8988T (cell line): ENCODE data around the gene EZH2.

Source experiments
- DNase-seq: peaks from one replicate; pipeline ENCODE4 v3.0.0; 2011

EZH2 gene

DNA sequence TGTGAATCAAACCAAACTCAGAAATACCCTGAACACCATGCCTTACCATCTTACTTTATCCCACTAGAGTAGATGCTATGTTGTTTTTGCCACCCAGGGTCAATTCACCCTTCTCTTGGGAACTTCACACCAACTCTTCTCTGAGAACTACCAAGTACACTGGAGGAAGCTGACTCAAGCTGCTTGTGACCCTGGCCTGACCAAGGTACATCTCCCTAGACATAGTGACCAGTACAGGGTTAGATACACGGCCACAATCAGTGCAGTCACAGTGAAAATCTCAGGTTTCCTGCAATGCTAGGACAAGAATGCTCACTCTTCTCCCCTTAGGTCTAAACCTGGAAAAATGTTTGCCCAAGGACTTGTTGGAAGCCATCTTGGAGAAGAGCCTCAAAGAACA is 31.8 kb downstream of the EZH2 start:
- no peak for DNase-seq

DNA sequence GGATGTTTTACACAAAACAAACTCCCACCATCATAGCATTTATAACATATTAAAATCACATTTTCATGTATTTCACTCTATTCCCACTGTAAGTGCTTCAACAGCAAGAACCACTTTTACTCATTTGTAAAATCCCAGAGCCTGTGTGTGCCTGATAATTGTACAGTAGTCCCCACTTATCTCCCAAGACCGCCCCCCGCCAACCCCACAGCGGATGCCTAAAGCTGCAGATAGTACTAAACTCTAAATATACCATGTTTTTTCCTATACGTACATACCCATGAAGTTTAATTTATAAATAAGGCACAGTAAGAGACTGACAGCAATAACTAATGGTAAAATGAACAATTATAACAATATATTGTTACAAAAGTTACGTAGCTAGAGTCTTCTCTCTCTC is 33.5 kb downstream of the EZH2 start:
- DNase-seq, result no peak

DNA sequence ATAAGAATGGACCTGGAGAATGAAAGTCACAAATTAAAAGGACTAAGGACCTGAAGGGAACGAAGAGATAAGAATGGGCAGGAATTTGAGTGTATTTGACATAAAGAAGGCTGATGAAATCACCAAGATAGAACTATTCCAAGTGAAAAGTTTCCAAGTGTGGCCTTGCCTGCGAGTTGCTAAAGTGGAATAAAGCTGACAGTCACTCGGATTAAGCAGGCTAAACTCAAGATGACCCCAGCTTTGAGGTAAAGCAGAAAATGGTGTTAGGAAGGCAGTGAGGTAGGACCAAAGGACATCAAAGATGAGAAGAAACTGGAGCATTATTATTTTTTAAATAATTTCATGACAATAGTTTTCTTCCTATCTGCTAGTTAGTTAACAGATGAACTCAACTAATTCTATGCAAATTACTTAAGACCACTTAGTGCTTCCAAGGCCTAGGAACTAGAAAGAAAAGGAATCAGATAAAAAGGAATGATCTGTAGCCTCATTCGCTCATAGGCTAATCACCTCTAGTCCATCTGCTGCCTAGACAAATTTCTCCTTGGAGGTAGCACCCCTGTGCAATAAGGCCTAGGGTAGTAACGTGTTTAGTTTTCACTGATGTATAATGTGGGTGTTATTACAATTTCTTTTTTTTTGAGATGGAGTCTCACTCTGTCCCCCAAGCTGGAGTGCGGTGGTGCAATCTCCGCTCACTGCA is 34.5 kb downstream of the EZH2 start:
- DNase-seq, result no peak

DNA sequence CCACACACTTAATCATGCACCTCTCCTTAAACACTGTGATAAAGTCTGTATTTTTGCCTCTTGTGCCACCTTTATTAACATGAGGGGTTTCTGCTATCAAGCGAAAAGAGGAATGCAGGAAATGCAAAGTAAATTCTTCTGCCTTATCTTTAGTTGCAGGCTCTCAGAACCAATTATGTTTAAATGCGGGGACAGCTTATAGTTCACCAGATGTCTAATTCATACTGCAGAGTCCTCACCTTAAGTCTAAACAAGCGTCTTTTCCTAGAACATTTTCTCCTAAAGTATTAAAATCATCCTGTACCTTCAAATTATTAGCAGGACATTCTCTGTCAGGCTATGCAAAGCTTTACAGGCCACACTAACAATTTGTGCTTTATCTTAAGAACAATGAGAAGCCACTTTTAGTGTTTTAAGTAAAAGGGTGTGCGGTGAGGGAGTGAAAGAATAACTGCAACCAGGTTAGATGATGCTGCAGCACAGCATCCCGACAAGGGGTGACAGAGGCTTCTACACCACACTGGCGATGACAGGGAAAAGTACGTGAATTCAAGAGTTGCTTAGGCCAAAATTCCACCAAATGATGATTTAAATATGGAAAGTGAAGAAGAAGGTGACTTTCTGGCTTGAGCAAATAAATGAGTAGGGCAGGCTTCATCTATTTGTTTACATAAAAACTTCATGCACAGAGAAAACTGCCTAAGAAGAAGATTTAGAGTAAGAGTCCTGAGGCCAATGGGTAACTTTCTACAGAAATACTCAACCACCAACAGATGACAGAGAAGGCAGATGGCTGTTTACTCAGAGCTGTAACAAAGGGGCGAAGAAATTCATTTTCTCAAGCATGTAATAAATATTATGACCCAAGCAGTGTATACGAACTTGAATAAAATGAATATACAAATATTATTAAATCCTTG is 36.0 kb downstream of the EZH2 start:
- no peak for DNase-seq

DNA sequence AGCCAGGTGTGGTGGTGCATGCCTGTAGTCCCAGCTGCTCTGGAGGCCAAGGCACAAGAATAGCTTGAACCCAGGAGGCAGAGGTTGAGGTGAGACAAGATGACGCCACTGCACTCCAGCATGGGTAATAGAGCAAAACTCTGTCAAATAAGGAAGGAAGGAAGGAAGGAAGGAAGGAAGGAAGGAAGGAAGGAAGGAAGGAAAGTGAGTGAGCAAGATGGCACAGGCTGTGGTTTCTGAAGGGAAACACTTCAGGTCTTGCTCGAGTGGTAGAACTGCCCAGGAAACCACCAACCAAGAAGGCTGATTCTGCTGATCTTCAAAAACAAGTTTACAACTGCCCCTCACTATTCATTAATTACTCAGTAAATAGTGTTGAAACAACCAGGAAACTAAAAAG is 45.2 kb downstream of the EZH2 start:
- no peak for DNase-seq

DNA sequence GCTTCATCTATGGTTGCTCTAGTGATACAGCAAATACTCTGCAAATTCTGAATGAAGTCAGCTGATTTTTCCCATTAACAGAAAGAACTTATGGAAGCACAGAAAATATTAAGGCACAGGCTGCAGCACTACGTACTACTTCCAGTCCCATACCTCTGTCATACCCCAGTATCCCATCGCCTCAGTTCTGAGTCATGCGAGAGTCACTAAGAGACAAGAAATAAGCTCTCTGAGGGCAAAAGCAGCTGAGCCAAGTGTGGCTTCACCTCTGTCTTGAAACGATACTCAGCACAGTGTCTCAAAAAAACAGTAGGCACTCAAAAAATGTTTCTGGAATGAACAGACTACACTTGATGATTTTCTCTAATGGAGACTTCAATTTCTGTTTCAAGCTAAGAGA is 48.2 kb downstream of the EZH2 start:
- DNase-seq, result no peak

DNA sequence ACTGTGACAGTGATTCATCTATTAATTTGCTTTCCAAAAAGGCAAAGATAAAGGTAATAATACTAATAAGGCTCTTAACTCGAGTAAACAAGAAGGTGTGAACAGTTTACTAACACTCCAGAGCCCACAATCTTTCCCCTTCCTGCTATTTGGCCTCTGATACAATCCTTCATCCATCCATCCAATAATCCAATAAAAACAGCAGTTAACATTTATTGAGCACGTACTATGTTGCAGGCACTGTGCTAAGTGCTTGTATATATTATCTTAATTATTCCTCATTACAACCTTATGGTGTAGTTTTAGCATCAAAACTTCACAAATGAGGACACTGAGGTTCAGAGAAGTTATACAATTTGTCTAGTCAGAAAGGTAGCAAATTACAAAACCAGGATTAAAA is 49.5 kb downstream of the EZH2 start:
- no peak for DNase-seq

DNA sequence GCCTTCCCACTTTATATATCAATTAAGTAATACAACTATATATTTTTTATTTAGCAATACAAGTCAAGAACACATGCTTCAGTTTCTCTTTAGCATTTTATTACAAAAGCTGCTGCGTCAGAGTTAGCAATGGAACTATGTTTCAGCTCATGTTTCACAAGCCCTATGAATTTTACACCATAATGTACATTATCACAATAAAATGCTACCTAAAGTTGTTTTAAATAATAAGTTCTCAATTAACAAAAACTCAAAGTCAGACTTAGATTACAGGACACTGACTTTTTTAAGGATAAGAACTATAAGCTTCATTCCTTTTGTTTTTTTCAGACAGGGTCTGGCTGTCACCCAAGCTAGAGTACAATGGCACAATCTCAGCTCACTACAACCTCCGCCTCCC is 52.3 kb downstream of the EZH2 start:
- DNase-seq, result no peak

DNA sequence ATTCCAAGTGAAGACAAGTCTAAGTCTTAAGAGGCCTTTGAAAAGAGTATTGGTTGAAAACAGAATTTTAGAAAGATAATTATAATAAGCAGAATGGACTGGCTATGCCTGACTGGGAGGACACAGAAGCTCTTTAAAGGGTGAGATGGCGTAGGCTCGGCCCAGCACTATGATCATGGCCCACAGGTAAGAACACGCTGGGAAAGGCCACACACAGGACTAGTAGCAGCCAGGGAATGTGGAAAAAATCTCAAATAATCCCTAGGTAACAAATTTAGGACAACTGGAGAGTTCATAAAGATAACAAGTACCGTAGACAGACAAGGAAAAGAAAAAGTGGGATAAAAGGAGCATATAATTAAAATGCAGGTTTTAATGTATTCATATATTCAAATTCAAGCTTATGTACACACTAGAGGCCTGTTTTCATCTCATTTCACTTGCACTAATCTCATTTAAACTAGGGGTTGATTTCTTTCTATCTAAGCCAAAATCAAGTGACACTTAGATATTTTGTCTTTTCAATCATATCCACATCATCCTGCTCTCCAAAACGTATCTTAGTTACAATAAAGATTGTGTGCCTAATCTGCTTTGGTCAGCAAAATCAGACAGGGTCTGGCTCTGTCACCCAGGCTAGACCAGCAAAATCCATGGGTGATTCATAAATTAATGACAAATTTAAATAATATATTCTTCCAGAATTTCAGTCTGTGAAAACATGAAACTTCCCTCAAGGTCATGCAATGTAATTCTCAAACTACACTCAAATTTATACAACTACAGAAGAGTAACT is 53.0 kb downstream of the EZH2 start:
- no peak for DNase-seq

DNA sequence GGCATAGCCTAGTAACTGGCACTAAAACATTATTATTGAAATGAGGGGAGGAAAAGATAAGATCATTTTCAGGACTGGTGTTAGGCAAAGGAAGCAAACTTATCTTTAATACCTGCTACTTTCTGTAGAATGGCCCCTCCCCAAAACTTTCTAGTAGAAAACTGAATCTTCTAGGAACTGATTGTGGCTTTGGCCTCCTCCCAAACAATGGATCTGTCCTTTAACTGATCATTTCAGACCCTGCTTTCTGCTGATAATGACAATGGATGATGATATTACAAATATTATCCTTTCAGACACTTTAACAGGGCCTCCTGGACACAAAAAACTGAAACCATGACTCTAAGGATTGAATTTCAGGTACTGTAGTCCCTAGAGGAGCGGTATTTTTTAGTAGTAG is 55.1 kb downstream of the EZH2 start:
- no peak for DNase-seq

DNA sequence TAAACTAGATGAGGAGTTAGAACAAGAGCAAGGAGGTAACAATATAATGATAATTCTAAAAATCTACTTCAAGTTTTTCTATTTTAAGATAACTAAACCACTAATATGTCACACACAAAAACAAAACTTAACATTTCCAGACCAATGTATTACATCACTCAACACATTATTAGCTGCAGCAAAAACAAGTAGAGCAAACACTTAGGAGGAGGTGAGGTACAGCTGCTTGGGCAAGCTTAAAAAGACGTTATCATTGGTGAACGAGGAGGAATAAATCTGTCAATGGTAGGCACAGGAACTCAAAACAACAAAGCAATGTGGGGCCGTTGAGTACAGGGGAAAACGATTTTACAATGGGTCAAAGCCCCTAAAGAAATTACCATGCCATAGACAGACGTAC is 58.8 kb downstream of the EZH2 start:
- no peak for DNase-seq

DNA sequence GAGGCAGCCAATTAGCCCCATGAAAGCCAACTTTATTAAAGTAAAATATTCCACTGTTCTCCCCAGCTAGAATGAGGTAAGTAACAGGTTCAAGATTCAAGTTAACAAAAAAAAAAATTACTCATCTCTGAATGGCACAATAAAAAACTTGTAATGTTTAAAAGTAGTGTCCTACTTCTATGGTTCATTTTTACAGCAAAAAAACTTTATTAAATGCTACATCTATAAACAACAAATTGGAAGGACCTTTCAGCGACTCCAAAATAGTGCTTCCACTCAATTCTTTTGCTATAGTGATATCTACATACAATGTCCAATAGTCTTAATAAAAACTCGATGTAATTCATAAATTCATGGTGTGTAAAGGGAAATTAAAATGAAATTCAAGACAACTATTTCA is 59.2 kb downstream of the EZH2 start:
- DNase-seq, result no peak

DNA sequence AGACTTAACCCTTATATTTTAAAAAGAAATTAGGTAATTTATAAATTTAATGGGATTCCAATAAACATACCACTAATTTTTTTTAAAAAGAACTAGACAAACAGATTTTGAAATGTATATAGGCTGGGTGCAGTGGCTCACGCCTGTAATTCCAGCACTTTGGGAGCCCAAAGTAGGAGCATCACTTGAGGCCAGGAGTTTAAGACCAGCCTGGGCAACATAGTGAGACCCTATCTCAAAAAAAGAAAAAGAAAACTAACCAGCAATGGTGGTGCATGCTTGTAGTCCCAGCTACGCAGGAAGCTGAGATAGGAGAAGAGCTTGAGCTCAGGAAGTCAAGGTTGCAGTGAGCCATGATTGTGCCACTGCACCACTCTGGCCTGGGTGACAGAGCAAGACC is 62.7 kb downstream of the EZH2 start:
- DNase-seq, result no peak

DNA sequence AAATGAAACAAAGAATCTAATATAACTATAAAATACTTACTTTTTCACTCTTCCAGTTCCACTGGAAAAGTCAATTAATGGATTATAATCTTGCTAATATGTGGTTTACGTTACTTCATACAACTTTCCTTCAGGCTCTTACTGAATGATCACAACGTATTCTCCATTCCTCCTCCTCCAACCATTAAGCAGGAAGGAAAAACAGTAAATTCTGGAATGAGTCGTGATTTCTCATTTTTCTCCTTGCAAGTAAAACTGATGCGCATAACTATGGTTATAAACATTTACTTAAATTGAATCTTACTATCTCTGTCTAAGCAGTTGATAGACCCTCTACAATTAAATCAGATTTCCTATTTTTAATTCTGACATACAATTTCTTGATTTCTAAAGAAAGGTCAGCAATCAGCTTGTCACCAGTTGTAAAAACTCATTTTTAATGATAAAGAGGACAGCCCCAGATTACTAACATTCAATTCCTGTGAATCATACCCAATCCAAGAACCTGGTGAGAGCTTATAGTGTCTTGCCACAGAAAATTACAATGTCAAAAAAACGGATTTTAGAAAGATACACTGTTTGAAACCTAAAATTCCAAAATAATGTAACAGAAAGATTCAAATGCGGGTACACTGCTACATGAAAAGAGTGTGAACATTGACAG is 64.3 kb downstream of the EZH2 start:
- DNase-seq, result no peak

DNA sequence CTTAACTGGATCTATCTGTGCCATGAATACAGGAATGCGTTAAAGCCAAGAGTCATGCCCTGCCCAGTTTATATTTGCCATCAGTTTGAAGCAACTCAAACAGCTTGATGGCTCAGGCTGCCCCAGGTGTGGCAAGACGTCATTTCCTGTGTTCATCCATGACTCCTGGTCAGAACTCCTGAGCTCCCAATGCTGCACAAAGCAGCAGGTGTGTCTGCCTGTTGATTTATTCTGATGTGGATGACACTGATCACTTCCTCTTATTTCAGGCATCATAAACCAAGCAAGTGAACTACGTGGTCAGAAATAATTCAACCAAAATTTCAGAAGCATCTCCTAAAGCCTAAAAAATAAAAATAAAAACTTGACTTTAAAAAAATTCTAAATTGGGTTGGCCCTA is 68.5 kb downstream of the EZH2 start:
- no peak for DNase-seq

DNA sequence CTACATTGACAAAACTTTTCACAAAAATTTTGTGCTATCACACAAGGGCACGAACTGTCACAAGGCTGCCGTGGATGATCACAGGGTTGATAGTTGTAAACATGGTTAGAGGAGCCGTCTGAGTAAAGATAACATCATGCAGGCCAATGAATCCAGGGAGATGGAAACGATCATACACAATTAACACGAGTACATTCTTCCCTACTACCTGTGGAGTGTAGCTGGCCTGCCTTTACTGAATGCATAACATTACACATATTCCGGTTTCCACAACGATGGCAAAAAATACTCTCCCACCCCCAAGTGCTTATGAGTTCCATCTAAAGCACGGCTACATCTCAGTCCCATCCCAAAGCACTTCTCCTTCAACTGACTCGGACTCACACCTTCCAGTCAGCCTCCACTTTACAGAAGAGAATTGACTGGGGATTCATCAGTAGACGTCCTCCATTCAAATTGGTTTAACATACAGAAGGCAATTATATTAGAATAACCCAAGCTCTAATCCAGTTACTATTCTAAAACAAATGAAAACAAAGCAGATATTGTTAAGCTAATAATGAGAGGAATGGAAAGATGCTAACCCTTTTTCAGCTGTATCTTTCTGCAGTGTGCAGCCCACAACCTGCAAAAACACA is 69.0 kb downstream of the EZH2 start:
- DNase-seq, result no peak

DNA sequence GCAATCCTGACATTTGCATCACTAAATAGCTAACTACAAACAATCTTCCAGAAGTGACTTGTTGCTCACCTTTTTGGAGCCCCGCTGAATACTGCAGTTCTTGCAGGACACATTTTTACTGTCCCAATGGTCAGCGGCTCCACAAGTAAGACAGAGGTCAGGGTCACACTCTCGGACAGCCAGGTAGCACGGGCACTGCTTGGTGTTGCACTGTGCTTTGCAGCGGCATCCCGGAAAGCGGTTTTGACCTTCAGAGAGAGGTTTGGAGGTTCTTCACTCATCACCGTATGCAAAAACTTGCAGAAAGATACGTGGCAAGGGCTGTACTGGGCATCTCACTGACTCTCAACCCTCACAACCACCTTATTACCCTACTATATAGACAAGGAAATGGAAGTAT is 70.2 kb downstream of the EZH2 start:
- no peak for DNase-seq

DNA sequence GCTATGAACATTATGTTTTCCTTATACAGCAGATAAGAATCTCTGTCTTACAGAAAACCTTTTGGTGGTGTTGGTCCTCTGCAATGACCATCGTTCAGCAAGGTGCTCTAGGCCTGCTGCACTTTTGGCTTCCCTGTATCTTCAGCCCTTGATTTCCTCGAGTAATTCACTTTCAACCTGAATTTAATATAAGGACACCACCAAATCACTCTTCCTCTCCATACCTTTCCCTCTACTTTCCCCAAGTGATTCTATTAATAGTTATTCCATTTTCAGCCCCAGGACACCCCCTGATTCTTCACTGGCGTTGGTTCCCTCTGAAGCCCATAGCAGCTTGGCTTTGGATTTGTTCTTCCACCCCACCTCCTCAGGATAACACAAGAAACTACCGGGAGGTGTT is 72.2 kb downstream of the EZH2 start:
- no peak for DNase-seq

DNA sequence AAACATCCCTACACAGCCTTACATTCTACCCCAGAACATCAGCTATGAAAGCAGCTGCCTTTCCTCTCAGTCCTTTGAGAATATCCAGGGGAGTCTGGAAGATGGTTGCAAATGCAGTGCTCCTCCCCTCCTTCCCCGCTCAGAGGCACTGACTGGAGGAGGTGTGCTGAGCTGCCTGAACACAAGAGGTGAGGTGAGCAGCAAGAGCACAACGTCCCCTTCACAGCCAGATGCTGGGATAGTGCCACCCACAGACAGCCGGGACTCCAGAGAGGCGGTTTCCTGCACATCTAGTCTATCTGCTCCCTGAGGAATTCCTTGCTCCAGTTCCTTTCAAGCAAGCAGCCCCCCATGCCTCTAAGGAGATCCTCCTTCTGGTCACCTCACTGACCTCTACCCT is 74.2 kb downstream of the EZH2 start:
- no peak for DNase-seq

DNA sequence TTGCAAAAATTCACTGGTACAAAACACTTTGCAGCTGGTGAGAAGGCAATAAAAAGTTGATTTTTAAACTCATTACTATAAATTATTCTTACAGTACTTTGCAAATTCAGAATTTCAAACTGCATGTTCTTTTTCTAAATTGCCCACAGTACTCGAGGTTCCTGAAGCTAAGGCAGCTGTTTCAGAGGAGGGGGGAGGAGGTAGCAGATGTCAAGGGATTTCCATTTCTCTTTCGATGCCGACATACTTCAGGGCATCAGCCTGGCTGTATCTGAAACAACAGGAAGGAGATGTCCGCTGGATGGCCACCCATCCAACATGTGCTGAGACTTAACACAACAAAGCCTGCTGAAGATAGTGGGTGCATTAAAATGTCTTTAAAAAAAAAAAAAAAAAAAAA is 76.7 kb downstream of the EZH2 start:
- DNase-seq, result no peak

DNA sequence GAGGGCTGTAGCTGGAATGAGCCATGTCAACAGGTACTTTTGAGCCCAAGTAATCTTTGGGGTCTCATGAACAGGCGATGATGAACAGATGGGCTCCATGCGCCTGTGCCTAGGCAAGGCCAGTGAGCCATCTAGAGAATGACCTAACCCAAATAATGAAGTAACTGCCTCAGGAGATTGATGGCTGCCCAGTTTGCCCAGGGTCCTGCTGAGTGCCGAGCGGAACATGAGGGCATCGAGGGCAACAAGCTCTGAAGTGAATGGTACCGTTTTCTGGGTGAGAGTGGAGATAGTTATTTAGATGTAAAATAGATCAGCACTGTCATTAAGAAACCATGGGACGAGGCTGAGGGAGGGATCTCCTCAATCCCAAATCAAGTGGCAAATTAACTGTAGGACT is 77.9 kb downstream of the EZH2 start:
- no peak for DNase-seq

DNA sequence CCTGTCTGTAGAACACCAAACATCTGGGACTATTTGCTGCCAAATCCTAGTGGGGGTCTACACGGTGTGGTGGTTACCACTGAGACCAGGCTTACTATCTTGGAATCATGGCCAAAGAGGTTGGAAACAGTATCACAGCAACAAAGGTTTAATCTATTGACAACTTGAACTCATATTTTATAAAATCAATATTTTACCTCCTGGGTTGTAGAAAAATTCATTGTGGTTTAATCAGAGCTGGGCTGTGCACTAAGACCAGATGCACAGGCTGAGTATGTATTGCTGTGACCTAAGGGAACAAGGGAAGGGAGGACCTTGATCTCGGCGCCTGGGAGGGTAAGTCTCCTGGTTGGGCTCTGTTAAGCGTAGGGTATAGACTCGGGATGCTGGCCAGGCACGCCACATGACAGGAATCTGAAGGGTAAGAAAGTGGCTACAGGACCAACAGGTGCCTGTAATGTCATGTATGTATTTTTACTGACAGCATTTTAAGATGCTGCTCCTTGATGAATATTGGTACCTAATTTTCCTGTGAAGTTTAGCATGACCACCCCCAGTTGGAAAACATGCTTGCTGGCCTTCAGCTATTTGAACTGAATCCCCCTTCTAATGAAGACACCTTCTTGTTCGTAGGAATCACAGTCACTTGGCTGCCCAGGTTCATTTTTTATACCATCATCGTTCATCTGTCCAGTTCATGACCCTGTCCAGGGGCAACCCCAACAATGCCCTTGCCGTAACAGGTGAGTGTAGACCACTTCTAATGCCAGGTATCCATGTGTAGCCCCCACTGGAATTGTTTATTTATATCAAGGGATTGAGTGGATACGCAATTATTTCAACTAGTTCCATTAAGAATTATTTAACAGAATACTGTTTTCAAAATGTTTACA is 79.5 kb downstream of the EZH2 start:
- no peak for DNase-seq
